Tibial artery (tissue), 4 donors: ENCODE measurements around the gene RNF138.
"Not testable (repeated sequence)": the region's sequence is repeated elsewhere in the genome, so short reads cannot be mapped to it uniquely, and the experiment has no call there.

Experiments used
- DNase-seq, 2 donors: peaks; one replicate each; pipeline ENCODE4 v3.0.0-alpha.2; 2019
- H3K27ac ChIP-seq, 2 donors: fragments of 200-600 bp; sonication (generic) in 1 of 2; 1 replicate in 1 of 2; 2 replicates in 1 of 2; pipeline ENCODE4 v1.5.1; 2018 to 2019; ENCODE audit warnings: mild to moderate bottlenecking in 1 of 2
- H3K27me3 ChIP-seq, 2 donors: fragments of 200-600 bp; sonication (generic) in 1 of 2; one replicate each; pipeline versions ENCODE4 v1.5.1 to v1.6.0; 2016 to 2019
- H3K36me3 ChIP-seq, 3 donors: fragments of 200-600 bp; sonication (generic) in 2 of 3; one replicate each; pipeline ENCODE4 v1.5.1; 2016 to 2019; ENCODE audit warnings: mild to moderate bottlenecking in 2 of 3
- H3K4me1 ChIP-seq, 4 donors: fragments of 200-600 bp; sonication (generic) in 2 of 4; 1 replicate in 3 of 4; 2 replicates in 1 of 4; pipeline ENCODE4 v1.5.1; 2016 to 2019
- H3K4me3 ChIP-seq, 2 donors: fragments of 200-600 bp; sonication (generic) in 1 of 2; 1 replicate in 1 of 2; 2 replicates in 1 of 2; pipeline ENCODE4 v1.5.1; 2018 to 2019; ENCODE audit warnings: mild to moderate bottlenecking in 2 of 2
- H3K9me3 ChIP-seq, 3 donors: fragments of 200-600 bp; sonication (generic) in 1 of 3; one replicate each; pipeline ENCODE4 v1.5.1; 2016 to 2019
- CTCF ChIP-seq, 2 experiments: fragments of 200-600 bp in 1 of 2; fragments of 450-650 bp in 1 of 2; IDR thresholded peaks; one replicate each; pipeline ENCODE4 v1.5.1; 2017 to 2019; ENCODE audit warnings: antibody characterized with exemption in 2 of 2, mild to moderate bottlenecking in 1 of 2, moderate library complexity in 1 of 2
- intact Hi-C: fragments of 100-400 bp; cut with DNase I; formaldehyde crosslinking; loops from one replicate; pipeline ENCODE4 v1.15.0; 2023; ENCODE audit warnings: low total_unique reads

The RNF138 gene

GRCh38 chr18:32158108-32158624 lies 66.5 kb downstream of the RNF138 start:
- H3K9me3 ChIP-seq = no peaks in the 10 kb centered on the region
- peaks cover 0 to 6% (median 0%) of the 10 kb centered on the region in 4 donors for H3K4me1 ChIP-seq
- H3K4me3 ChIP-seq = peak overlapping the region; percentile 28 to 39
- peak; percentile 82 to 87 for DNase-seq
- TF ChIP-seq CTCF (IDR thresholded peaks at IDR 0.05) = peak; percentile 79 to 91
- H3K36me3 ChIP-seq = no peaks in the 10 kb centered on the region
- intact Hi-C loops = loop anchor here (2.0 kb wide), 2 partner anchors 313 to 395 kb away; partner anchors contain the start of gene GAREM1
- H3K27ac ChIP-seq = no peak overlapping the region
- H3K27me3 ChIP-seq = no peaks in the 10 kb centered on the region

GRCh38 chr18:32158631-32159030 lies 67.0 kb downstream of the RNF138 start:
- H3K4me3 ChIP-seq = peak overlapping the region; percentile 28 to 39
- not testable (repeated sequence) for H3K9me3 ChIP-seq, DNase-seq, H3K4me1 ChIP-seq, H3K27me3 ChIP-seq, H3K27ac ChIP-seq, H3K36me3 ChIP-seq
- intact Hi-C loops = loop anchor here (2.0 kb wide), 2 partner anchors 312 to 394 kb away; partner anchors contain the start of gene GAREM1

- no peak overlapping the region for H3K4me3 ChIP-seq
- intact Hi-C loops = loop anchor here (10.0 kb wide), 1 partner anchor 114 kb away; no protein-coding TSS in a partner anchor
- H3K9me3 ChIP-seq = no peaks in the 10 kb centered on the region
- no peaks in the 10 kb centered on the region for H3K36me3 ChIP-seq
- H3K4me1 ChIP-seq = peaks cover 0 to 6% (median 0%) of the 10 kb centered on the region in 4 donors
- no peak for DNase-seq
- no peaks in the 10 kb centered on the region for H3K27me3 ChIP-seq
- no peak overlapping the region for H3K27ac ChIP-seq
- no peak for TF ChIP-seq CTCF (IDR thresholded peaks at IDR 0.05)
Observed at GRCh38 chr18:32160547-32160946, 68.9 kb downstream of the RNF138 start.

- DNase-seq = no peak
- H3K27me3 ChIP-seq = no peaks in the 10 kb centered on the region
- no peak for TF ChIP-seq CTCF (IDR thresholded peaks at IDR 0.05)
- no peaks in the 10 kb centered on the region for H3K4me1 ChIP-seq
- no peak overlapping the region for H3K27ac ChIP-seq
- H3K9me3 ChIP-seq = no peaks in the 10 kb centered on the region
- H3K4me3 ChIP-seq = no peak overlapping the region
- intact Hi-C loops = loop anchor here (10.0 kb wide), 1 partner anchor 107 kb away; no protein-coding TSS in a partner anchor
- no peaks in the 10 kb centered on the region for H3K36me3 ChIP-seq
Observed at GRCh38 chr18:32167980-32168730, 76.5 kb downstream of the RNF138 start.

GRCh38 chr18:32173654-32174053 lies 82.0 kb downstream of the RNF138 start:
- no peaks in the 10 kb centered on the region for H3K27me3 ChIP-seq
- H3K27ac ChIP-seq = no peak overlapping the region
- DNase-seq = no peak
- TF ChIP-seq CTCF (IDR thresholded peaks at IDR 0.05) = no peak
- no peak overlapping the region for H3K4me3 ChIP-seq
- no peaks in the 10 kb centered on the region for H3K36me3 ChIP-seq
- intact Hi-C loops = no loop called here
- H3K4me1 ChIP-seq = no peaks in the 10 kb centered on the region
- no peaks in the 10 kb centered on the region for H3K9me3 ChIP-seq

- H3K4me3 ChIP-seq = no peak overlapping the region
- no peak for DNase-seq
- H3K27me3 ChIP-seq = no peaks in the 10 kb centered on the region
- no peaks in the 10 kb centered on the region for H3K36me3 ChIP-seq
- no peaks in the 10 kb centered on the region for H3K9me3 ChIP-seq
- no peaks in the 10 kb centered on the region for H3K4me1 ChIP-seq
- no peak overlapping the region for H3K27ac ChIP-seq
- TF ChIP-seq CTCF (IDR thresholded peaks at IDR 0.05) = no peak
- intact Hi-C loops = no loop called here
Observed at GRCh38 chr18:32174719-32175118, 83.0 kb downstream of the RNF138 start.
